Measurements from ENCODE around the gene DACT3.
A peak's percentile ranks its signal among the peaks of the same experiment; 100 is the strongest.

The DACT3 gene, protein sequence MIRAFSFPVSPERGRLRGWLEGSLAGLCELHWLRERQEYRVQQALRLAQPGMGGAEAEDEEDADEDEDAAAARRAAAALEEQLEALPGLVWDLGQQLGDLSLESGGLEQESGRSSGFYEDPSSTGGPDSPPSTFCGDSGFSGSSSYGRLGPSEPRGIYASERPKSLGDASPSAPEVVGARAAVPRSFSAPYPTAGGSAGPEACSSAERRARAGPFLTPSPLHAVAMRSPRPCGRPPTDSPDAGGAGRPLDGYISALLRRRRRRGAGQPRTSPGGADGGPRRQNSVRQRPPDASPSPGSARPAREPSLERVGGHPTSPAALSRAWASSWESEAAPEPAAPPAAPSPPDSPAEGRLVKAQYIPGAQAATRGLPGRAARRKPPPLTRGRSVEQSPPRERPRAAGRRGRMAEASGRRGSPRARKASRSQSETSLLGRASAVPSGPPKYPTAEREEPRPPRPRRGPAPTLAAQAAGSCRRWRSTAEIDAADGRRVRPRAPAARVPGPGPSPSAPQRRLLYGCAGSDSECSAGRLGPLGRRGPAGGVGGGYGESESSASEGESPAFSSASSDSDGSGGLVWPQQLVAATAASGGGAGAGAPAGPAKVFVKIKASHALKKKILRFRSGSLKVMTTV

DNA sequence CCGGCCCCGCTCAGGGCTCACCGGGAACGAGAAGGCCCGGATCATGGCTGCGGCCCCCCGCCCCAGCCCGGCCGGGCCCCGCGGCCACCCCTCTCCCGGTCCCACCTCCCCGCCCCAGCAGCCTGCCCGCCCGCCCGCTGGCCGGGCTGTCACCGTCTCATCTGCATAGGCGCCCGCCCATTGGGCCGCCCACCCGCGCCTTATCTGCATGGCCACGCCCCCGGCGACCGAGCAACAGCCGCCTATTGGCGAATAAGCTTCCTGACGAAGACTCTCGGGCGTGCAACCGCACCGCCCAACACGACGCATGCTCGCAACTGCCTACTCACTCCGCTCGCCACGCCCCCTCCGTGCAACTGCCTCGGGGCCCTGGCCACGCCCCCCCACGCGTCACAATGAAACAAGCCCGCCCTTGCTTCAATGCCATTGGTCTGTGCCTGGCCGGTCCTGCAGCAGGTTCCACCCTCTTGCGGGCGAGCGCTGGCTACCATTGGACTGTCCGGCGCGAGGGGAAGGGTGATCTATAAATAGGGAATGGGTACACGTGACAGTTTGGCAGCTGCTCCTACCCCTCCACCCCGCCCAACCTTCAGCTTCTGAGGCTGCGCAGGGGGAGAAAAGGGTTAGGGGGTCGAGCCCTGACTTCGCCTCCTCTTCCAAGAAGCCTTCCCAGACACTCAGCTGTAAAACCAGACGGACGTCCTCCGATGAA lies at the start of gene DACT3:
DACT3 (minus strand) TSS at position 163 of the 712 bp plus-strand sequence; CDS start at position 45, 118 bp downstream.
- peak; percentile 100 for DNase-seq (ENCODE audit: low spot score)

DNA sequence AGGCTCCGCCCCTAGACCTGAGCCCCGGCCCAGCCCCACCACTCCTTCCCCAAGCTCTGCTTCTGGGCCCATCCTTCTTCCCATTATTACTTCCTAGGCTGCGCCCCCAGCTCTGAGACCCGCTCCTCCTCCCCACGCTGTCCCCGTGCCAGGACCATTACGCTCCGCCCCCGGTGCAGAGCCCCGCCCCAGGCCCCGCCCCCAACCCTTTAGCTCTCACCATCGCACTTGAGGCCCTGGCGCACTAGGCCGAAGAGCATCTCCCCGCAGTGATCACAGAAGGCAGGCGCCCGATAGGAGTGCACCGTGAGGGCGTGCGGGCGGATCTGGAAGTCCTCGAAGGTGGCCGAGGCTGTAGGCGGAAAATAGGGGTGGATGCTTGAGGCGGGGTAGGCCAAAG lies 49.7 kb upstream of the DACT3 start:
- no peak for DNase-seq (ENCODE audit: low spot score)

DNA sequence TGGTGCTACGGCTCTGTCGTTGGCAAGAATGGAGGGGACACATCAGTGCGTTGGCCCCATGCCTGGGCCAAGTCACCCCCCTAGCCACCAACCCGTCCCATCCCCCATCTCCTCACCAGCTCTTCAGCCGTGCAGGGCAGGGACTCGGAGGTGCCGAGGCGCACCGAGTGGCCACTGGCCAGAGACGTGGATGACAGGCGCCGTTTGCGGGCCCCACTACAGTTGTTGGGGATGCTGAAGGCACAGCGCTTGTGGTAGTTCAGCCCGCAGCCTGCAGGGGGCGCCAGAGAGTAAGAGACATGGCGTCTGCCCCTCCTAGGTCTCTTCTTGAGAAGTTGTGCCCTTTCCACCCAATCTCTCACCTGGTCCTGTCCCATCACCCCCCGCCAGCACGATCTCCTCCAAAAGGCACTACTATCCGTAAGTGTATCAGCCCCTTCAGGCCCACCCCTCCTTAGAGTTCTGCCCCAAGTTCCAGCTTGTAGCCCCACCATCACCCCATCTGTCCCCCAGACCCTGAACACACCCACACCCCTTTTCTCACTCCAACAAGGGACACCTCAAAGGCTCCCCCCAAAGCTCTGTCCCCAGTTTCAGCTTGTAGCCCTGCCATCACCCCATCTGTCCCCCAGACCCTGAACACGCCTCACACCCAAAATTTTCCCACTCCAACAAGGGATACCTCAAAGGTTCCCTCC lies 43.5 kb upstream of the DACT3 start:
- no peak for DNase-seq (ENCODE audit: low spot score)

DNA sequence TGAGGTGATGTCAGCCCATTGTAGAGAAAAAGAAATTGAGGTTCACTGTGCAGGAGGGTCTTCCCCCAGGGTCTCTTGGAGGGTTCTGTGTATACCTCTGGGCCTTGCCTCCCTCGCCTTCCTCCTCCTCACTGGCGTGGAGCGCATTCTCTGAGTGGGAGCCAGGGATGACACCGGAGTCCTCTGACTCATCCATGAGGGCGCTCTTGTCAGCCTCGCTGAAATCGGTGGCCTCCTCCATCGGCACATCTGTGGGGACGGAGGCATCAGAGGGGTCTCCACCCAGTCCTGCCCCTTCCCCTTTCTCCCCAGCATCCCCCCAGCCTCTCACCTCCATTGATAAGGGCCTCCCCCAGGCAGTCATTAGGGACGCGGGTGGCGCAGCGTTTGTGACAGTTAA lies 39.7 kb upstream of the DACT3 start:
- DNase-seq (ENCODE audit: low spot score) = no peak

DNA sequence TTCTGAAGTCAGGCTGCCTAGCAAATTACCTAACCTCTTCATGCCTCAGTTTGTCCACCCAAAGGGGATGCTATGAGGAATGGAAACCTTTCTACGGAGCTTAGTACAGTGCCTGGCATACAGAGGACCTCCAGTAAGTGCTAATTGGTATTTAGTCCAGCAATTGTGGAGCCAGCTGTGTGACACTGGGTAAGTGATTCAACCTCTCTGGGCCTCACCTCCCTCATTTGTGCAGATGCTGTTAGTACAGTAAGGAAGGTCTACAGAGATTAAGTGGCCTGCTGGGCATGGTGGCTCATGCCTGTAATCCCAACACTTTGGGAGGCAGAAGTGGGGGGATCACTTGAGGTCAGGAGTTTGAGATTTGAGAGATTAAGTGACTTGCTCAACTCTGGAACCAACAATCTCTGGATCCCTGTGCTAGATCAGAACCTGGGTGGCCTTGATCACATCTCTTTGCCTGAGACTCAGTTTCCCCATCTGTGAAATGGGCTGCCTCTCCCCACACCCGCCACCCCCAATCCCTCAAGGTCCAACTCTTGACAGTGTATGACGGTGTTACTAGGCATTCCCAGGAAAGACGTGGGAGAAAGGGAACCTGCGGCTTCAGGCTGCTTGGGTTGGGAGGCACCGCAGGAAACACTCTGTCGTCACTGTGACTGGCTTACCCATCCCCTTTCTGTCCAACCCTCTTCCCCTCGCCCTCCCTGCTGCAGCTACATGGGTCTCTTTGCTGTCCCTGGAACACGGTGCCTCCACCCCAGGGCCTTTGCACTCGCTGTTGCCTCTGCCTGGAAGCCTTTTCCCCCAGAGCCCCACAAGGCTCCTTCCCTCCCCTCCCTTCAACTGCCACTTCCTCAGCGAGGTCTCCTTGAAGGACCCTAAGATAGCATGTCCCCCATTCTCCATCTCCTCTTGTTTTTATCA lies 37.7 kb upstream of the DACT3 start:
- DNase-seq (ENCODE audit: low spot score) = no peak

DNA sequence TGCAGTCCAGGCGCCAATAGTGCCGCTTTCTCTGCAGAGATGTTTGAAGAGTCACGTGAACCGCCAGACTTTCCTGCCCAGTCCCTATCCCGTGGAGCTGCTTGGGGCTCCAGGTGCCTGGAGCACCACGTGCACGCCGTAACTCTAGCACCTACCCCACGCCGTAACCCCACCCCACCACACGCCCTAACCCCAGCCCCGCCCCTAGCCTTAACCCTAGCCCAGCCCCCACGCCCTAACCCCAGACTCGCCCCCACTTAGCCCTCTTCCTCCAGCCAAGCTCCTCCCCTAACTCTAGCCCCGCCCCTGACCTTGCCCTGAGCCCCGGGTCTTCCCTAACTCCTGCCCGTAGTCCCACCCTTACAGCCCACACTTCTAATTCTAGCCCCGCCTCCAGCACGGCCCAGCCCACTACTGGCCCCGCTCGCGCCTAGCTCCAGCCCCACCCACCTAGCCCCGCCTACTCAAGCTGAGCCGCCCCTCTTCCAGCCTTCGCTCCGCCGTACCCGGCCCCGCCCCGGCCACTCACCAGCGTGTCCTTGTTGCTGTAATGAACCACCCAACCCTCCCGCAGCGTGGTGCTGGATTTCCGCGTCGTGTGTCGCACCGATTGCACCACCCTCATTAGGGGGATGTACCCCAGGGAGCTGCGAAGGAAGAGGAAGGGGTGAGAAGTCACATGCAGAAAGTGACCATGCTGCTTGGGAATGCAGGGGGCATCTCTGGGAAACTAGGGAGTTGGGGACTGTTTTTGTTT lies 36.4 kb upstream of the DACT3 start:
- peak; percentile 97 for DNase-seq (ENCODE audit: low spot score)

DNA sequence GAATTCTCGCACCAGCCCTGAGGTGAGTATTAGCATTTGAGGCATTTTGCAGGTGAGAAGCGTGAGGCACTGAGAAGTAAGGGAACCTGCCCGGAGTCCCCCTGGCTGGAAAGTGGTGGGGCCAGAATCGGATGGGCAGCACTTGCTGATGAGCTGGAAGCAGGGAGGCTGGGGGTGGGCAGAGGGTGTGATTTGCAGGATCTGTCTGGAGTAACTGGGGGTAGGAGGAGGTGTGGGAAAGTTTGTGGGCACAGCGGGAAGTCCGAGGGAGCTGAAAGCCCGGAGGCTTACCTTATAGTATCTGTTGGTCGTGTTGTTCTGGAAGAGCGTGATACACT lies 35.9 kb upstream of the DACT3 start:
- DNase-seq (ENCODE audit: low spot score) = no peak

DNA sequence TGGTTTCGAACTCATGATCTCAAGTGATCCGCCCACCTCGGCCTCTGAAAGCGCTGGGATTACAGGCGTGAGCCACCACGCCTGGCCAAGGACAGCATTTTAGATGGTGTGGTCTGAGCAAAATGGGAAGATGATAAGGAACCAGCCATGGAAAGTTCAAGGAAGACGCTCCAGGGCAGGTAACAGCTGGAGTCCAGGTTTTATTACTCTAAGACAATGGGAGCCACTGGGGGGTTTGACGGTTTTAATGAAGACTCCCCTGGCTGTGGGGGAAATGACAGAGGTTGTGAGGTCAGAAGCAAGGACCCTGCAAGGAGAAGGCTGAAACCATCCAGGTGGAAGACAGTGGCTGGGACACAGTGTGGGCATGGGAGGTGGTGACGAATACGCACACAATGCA lies 35.1 kb upstream of the DACT3 start:
- DNase-seq (ENCODE audit: low spot score) = no peak

DNA sequence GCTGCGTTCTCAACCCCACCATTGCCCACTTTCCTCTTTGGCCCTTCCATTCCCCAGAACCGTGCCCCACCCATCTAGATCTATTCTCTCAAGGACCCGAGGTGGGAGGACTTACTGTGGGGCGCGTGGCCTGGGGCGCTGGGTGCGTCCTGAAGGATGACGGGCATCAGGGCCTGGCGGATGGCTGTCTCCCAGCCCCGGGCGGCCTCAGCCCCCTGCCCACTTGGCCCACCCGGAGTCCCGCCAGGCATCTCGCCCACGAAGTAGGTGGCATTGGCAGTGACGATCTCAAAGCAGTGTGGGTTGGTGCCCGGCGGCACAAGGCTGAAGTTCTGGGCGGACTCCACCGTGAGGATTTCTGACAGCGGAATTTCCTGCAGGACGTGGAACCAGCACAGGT lies 32.8 kb upstream of the DACT3 start:
- DNase-seq (ENCODE audit: low spot score) = no peak

DNA sequence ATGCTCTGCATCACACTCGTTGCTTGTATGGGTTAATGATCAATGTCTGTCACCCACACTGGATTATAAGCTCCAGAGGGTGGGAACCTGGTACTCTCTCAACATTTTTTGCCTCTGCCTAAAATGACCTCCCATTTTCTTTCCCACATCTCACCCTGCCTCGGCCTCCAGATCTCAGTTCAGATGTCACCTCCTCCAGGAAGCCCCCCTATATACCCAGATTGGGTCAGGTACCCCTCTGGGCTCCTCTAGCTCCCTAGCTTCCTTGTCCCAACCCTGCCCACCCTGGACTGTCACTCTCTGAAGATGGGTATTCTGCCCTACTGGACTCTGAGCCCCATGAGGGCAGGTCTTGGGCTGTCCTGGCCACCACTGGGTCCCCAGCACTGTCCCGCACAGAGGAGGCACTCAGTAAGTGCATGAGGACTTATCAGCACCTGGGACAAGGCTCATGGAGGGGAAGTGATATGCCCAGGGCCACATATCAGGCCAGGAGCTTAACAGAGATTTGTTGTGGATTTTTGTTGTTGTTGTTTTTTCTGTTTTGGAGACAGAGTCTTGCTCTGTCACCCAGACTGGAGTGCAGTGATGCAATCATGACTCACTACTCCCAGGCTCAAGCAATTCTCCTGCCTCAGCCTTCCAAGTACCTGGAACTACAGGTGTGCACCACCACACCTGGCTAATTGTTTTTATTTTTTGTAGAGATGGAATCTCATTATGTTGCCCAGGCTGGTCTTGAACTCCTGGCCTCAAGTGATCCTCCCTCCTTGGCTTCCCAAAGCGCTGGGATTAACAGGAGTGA lies 32.1 kb upstream of the DACT3 start:
- no peak for DNase-seq (ENCODE audit: low spot score)

DNA sequence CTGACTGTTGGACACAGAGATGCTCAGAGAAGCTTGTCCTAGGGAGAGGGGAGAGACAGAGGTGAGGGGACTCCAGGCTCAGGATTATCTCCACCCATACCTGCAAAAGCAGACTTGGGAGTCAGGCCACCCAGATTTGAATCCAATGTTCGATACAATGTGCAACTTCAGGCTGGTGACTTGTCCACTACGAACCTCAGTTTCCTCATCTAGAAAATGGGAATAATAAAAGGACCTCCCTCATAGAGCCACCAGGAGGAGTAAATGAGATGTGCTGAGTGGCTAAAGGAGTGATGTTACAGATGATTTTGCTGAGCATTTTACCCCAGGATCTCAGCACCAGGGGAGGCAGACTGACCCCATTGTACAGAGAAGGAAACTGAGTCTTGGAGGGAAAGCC lies 31.0 kb upstream of the DACT3 start:
- DNase-seq (ENCODE audit: low spot score) = no peak

DNA sequence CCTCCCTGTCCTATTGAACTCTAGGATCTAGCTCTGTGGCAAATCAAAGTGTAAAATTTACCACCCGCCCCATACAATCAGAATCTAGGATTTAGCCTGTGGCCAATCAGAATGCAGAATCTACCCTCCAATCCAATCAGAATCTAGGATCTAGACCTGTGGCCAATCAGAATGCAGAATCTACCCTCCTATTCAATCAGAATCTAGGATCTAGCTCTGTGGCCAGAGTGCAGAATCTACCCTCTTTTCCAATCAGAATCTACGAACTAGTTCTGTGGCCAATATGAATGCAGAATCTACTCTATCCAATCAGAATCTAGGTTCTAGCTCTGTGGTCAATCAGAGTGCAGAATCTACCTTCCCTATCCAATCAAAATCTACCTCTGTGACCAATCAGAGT lies 30.1 kb upstream of the DACT3 start:
- no peak for DNase-seq (ENCODE audit: low spot score)

DNA sequence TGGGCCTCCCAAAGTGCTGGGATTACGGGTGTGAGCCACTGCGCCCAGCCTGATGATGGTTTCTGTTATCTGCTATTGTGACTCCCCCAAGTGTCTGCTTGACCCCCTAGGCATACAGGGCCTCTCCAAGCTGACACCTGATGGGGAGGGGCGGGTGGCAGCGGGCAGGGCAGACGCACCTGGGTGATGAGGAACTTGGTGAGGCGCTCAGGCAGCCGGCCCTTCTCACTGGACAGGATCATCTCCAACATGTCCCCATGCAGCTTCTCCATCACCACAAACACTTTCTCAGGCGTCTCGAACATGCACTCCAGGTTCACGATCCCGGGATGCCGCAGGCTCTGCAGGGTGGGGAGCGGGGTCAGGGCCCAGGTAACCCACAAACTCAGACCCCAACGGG lies 28.4 kb upstream of the DACT3 start:
- no peak for DNase-seq (ENCODE audit: low spot score)

DNA sequence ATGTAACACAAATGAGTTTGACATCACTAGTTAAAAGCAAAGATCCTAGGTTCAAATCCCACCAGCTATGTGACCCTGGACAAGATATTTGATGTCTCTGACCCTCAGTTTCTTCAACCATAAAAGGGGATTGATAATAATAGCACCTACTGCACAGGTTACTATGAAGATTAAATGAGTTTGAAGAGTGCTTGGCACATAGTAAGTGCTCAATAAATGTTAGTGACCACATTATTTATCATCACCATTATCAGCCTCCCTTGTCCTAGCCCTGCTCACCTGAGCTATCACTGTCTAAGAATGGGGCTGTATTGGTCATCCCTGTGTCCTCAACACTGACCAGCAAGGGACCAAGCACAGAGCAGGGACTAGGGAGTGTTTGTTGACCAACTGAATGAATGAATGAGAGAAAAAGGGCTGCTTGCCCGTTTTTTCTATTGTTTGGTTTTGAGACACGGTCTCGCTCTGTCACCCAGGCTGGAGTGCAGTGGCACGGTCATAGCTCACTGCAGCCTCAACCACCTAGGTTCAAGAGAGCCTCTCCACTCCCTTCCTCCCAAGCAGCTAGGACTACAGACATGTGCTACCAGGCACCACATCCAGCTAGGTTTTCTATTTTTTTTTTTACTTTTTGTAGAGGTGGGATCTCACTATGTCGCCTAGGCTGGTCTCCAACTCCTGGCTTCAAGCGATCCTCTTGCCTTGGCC lies 26.6 kb upstream of the DACT3 start:
- DNase-seq (ENCODE audit: low spot score) = no peak

DNA sequence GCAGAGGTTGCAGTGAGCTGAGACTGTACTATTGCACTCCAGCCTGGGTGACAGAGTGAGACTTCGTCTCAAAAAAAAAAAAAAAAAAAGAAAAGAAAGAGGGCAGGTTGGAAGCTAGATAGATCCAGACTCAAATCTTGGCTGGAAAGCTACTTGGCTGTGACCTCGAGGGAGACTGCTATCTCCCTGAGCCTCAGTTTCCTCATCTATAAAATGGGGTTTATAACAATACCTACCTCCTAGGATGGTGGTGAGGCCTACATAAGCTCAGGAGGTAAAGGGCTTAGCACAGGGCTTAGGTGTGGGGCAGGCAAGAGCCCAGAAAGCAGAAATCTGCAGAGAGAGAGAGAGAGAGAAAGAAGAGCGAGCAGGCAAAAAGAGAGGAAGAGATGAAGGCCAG lies 24.2 kb upstream of the DACT3 start:
- no peak for DNase-seq (ENCODE audit: low spot score)

DNA sequence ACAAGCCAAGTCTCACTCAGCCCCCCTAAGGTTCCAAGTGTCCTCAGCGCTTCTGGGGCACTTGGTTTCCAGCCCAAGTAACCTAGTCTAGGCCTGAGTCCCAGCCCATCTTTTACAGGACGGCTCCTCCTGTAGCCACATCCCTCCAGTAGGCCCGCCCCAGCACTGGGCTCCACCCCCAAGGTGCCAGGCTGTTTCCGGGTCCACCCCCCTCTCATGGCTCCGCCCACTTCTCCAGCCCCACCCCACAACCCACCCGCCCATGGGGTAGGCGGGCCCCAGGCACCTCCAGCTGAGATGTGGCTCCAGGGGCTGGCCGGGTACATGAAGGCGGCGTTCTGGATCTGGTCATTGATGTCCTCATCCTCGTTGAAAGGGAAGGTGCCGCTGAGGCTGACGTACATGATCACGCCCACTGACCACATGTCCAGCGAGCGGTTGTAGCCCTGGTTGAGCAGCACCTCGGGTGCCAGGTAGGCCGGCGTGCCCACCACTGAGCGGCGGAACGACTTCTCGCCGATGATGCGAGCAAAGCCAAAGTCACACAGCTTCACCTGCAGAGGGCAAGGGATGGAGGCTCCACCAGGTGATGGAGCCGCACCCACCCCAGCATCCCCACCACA lies 17.2 kb upstream of the DACT3 start:
- DNase-seq (ENCODE audit: low spot score) = no peak

DNA sequence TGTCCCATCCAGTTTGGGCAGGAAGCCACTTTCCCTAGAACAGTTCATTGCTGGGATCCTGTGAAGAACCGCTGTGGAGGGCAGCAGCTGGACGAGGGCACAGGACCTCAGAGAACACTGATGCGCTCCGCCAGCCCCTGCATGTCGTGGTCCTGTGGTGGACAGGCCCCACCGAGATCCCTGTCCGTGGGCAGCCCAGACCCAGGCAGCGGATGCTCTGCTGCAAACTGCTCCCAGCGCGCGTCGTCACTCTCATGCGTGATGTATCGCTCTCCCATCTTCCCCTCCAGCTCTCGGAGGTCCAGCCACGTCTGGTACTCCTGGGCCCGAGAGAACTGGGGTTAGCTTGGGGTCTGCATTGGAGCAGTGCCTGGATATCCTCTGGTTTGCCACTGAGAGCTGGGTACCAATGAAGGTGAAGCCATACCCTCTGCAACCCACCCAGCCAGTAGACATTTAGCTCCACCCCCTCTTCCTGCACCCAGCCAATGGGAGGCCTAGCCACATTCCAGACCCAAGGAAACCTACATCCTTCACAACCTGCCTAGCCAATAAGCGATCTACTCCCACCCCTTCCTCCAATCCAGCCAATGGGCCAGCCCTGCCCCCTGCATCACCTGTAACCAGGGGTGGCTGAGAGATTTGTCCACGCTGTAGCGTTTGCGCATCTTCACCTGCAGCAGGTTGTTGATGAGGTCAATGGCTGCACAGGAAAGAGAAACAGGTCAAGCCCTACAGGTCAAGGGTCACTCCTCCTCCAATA lies 13.6 kb upstream of the DACT3 start:
- DNase-seq (ENCODE audit: low spot score) = peak; percentile 72

DNA sequence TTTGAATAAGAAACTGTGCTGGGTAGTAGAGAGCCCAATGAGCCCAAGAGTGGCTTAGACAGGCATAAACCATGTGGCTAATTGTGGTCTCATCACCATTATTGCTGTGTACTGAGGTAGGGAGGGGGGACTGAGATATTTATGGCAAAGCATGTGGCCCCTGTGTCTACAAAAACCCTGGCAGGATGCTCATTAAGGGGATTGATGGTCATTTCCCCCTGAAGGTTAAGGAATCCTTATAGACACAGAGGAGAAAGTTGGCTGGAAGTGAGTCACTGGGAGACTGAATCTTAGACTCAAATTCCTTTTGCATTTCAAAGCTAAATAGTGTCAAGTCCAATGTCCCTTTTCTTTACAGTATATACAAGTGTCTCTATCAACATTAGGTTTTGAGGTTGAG lies 9.8 kb upstream of the DACT3 start:
- DNase-seq (ENCODE audit: low spot score) = no peak

Data from SW480 (cell line).